Erythroblast (primary cell): ENCODE data around the gene FUBP3.

Experiments used
- GATA1 ChIP-seq: IDR thresholded peaks from 2 replicates; pipeline ENCODE4 v1.6.1; 2011; ENCODE audit warnings: low read depth, mild to moderate bottlenecking, control low read depth, low read length, moderate library complexity
- POLR2A ChIP-seq: IDR thresholded peaks from 2 replicates; pipeline ENCODE4 v1.6.1; 2011; ENCODE audit warnings: mild to moderate bottlenecking, low read length

- no peak for TF ChIP-seq POLR2A
- TF ChIP-seq GATA1: no peak
Observed at GRCh38 chr9:130666393-130667119, 87.2 kb downstream of the FUBP3 start.
